Measurements from ENCODE around the gene PDXP.
A peak's percentile ranks its signal among the peaks of the same experiment; 100 is the strongest.
"Not testable (repeated sequence)": the region's sequence is repeated elsewhere in the genome, so short reads cannot be mapped to it uniquely, and the experiment has no call there.

Gene PDXP

GRCh38 chr22:37692627-37693285 lies 34.2 kb downstream of the PDXP start:
- DNase-seq (ENCODE audit: low read depth, low spot score): no peak
- no peak overlapping the region for H3K27ac ChIP-seq

- not testable (repeated sequence) for DNase-seq (ENCODE audit: low read depth, low spot score); H3K27ac ChIP-seq
These were observed 35.6 kb downstream of the PDXP start for GRCh38 chr22:37694131-37694530.

GRCh38 chr22:37696260-37696656 lies 37.7 kb downstream of the PDXP start:
- DNase-seq (ENCODE audit: low read depth, low spot score); H3K27ac ChIP-seq: not testable (repeated sequence)

- peak; percentile 73 for DNase-seq (ENCODE audit: low read depth, low spot score)
- H3K27ac ChIP-seq: no peak within 1 kb of the TSS
These were observed 38.4 kb downstream of the PDXP start, which contains the start of gene TRIOBP for GRCh38 chr22:37696657-37697537. Gene TRIOBP, plus strand, starts transcription at chr22:37697048. Its CDS starts 4,318 bp downstream, at chr22:37701366.

GRCh38 chr22:37697538-37697835 lies 39.0 kb downstream of the PDXP start:
- DNase-seq (ENCODE audit: low read depth, low spot score): no peak
- no peak overlapping the region for H3K27ac ChIP-seq

- H3K27ac ChIP-seq: no peak overlapping the region
These were observed 42.7 kb downstream of the PDXP start for GRCh38 chr22:37701141-37701786.

GRCh38 chr22:37703906-37704305 lies 45.4 kb downstream of the PDXP start:
- no peak overlapping the region for H3K27ac ChIP-seq
- no peak for DNase-seq (ENCODE audit: low read depth, low spot score)

More at GRCh38 chr22:37701141-37701786, 42.7 kb downstream of the PDXP start:
- no peak for DNase-seq (ENCODE audit: low read depth, low spot score)

GRCh38 chr22:37704645-37705044 lies 46.1 kb downstream of the PDXP start:
- H3K27ac ChIP-seq: no peak overlapping the region
- DNase-seq (ENCODE audit: low read depth, low spot score): no peak

GRCh38 chr22:37705205-37705604 lies 46.7 kb downstream of the PDXP start:
- H3K27ac ChIP-seq: no peak overlapping the region
- DNase-seq (ENCODE audit: low read depth, low spot score): no peak

GRCh38 chr22:37708580-37709444 lies 50.3 kb downstream of the PDXP start:
- no peak overlapping the region for H3K27ac ChIP-seq
- no peak for DNase-seq (ENCODE audit: low read depth, low spot score)

- no peak for DNase-seq (ENCODE audit: low read depth, low spot score)
- no peak overlapping the region for H3K27ac ChIP-seq
These were observed 50.9 kb downstream of the PDXP start for GRCh38 chr22:37709445-37709765.

- no peak for DNase-seq (ENCODE audit: low read depth, low spot score)
- H3K27ac ChIP-seq: no peak overlapping the region
These were observed 52.2 kb downstream of the PDXP start for GRCh38 chr22:37710675-37711074.

- DNase-seq (ENCODE audit: low read depth, low spot score): no peak
- H3K27ac ChIP-seq: no peak overlapping the region
These were observed 53.0 kb downstream of the PDXP start for GRCh38 chr22:37711490-37711889.

- no peak overlapping the region for H3K27ac ChIP-seq
These were observed 55.2 kb downstream of the PDXP start for GRCh38 chr22:37713761-37714160.

GRCh38 chr22:37714634-37715033 lies 56.1 kb downstream of the PDXP start:
- no peak for DNase-seq (ENCODE audit: low read depth, low spot score)
- no peak overlapping the region for H3K27ac ChIP-seq

More at GRCh38 chr22:37713761-37714160, 55.2 kb downstream of the PDXP start:
- DNase-seq (ENCODE audit: low read depth, low spot score): no peak

- no peak for DNase-seq (ENCODE audit: low read depth, low spot score)
- H3K27ac ChIP-seq: no peak overlapping the region
These were observed 57.2 kb downstream of the PDXP start for GRCh38 chr22:37715760-37716159.

Data from epithelial cell of prostate (primary cell).